NB4 (cell line): ENCODE measurements around the gene TAF1A.

ENCODE experiments used
- DNase-seq: peaks from one replicate; pipeline ENCODE4 v3.0.0; 2010; ENCODE audit warnings: low read depth
- H3K4me3 ChIP-seq: one replicate; pipeline ENCODE4 v1.5.1; 2011; ENCODE audit warnings: mild to moderate bottlenecking, low read depth, low read length, moderate library complexity
- MAX ChIP-seq: IDR thresholded peaks from 2 replicates; pipeline ENCODE4 v1.6.1; 2011; ENCODE audit warnings: low read depth, low read length
- MYC ChIP-seq: IDR thresholded peaks from 2 replicates; pipeline ENCODE4 v1.6.1; 2011; ENCODE audit warnings: low read depth, low read length
- POLR2A ChIP-seq: IDR thresholded peaks from 2 replicates; pipeline ENCODE4 v1.6.1; 2011; ENCODE audit warnings: mild to moderate bottlenecking; ENCODE audit not compliant: insufficient read length; ENCODE audit errors: extremely low read depth
- TF ChIP-seq, protein P1 (sequence below): IDR thresholded peaks from one replicate; pipeline ENCODE4 v1.5.1; 2012; ENCODE audit warnings: low read depth, low read length

The TAF1A gene

DNA sequence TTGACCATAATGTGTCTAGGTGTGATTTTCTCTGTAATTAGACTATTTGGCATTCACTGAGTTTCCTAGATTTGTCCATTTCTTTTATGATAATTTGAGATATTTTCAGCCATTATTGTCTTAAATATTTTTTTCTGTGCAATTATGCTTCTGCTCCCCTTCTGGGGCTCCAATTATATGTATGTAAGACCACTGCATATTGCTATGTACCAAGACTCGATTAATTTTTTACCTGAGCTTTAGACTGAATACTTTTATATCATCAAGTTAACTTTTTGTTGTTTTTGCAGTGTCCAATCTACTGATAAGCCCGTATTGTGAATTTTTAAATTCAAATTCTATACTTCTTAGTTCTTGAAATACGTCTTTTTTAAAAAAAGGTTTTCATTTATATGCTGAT is 5.1 kb upstream of the TAF1A start:
- DNase-seq: no peak
- TF ChIP-seq POLR2A (no peak), MYC (no peak), MAX (no peak)
- TF ChIP-seq, protein P1, sequence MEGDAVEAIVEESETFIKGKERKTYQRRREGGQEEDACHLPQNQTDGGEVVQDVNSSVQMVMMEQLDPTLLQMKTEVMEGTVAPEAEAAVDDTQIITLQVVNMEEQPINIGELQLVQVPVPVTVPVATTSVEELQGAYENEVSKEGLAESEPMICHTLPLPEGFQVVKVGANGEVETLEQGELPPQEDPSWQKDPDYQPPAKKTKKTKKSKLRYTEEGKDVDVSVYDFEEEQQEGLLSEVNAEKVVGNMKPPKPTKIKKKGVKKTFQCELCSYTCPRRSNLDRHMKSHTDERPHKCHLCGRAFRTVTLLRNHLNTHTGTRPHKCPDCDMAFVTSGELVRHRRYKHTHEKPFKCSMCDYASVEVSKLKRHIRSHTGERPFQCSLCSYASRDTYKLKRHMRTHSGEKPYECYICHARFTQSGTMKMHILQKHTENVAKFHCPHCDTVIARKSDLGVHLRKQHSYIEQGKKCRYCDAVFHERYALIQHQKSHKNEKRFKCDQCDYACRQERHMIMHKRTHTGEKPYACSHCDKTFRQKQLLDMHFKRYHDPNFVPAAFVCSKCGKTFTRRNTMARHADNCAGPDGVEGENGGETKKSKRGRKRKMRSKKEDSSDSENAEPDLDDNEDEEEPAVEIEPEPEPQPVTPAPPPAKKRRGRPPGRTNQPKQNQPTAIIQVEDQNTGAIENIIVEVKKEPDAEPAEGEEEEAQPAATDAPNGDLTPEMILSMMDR: no peak
- no peak overlapping the region for H3K4me3 ChIP-seq

DNA sequence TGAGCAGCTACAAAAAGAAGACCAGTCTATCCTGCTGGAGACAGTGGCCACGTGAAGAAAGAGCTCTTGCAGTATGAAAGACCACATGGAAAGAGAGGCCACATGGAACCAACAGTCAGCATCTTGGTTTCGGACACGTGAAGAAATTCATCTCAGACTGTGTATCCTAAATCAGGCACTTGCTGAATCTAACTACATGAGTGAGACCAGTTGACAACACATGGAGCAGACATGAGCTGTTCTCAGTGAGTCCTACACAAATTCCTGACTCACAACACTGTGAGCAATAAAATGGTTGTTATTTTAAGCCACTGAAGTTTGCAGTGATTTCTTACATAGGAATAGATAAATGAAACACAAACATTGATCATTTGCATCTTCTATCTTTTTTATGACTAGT is 2.4 kb upstream of the TAF1A start:
- no peak for DNase-seq
- TF ChIP-seq MYC (no peak), POLR2A (no peak), MAX (no peak)
- TF ChIP-seq, protein P1: no peak
- no peak overlapping the region for H3K4me3 ChIP-seq

DNA sequence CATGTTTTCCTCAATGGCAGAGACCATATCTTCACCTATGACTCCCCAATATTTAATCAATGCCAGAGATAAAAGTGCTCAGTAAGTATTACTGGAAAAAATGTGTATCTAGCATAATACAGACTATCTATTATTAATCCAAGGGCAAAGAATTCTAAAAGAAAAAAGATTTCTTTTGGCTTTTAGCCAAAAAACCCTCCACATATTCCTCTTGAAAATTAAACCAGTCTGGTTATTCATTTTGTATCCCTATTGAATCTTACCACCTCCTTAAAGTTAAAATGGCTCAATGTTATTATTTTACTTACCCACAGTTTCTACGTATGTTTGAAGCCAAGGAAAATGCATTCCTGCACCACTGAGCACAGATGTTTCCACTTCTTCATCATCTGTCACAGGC is 1.6 kb downstream of the TAF1A start:
- H3K4me3 ChIP-seq: peak overlapping the region; percentile 89
- TF ChIP-seq MYC: no peak
- DNase-seq: no peak

GRCh38 chr1:222586842-222587241 is 2.9 kb downstream of the TAF1A start:
- TF ChIP-seq, protein P1: no peak
- no peak overlapping the region for H3K4me3 ChIP-seq
- no peak for DNase-seq

GRCh38 chr1:222583079-222583478 is 6.7 kb downstream of the TAF1A start:
- no peak overlapping the region for H3K4me3 ChIP-seq
- no peak for TF ChIP-seq MAX
- TF ChIP-seq, protein P1: no peak
- no peak for TF ChIP-seq MYC
- TF ChIP-seq POLR2A: no peak
- peak; percentile 54 for DNase-seq

GRCh38 chr1:222582099-222582774 is 7.5 kb downstream of the TAF1A start:
- no peak overlapping the region for H3K4me3 ChIP-seq
- DNase-seq: no peak
- no peak for TF ChIP-seq MAX
- no peak for TF ChIP-seq MYC
- no peak for TF ChIP-seq POLR2A
- TF ChIP-seq, protein P1: no peak

DNA sequence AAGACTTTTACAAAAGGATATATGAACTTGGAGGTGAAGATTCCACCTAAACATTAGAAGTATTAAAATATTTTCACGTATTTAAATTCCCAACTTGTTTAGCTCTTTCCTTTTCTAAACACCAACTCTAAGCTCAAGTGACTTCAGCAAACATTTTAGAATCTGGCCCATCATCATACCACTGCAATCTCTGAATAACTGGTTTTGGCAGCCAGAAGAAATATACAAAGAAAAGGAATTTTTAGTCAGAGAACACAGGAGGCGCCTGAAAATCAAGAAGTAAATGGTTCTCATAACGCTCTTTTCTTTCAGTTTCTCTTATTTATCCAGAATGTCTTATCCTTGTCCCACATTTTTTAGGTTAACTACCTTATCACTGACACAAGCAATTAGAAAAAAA is 10.4 kb downstream of the TAF1A start:
- H3K4me3 ChIP-seq: no peak overlapping the region
- TF ChIP-seq POLR2A: no peak
- TF ChIP-seq MYC: no peak
- TF ChIP-seq, protein P1: no peak
- TF ChIP-seq MAX: no peak
- DNase-seq: no peak
